ENCODE results near the gene REV3L.

Gene REV3L

GRCh38 chr6:111361648-111362047 is 121.4 kb downstream of the REV3L start:
- no peak overlapping the region for H3K27ac ChIP-seq
- peak; percentile 69 for TF ChIP-seq CTCF (conservative IDR thresholded peaks at IDR 0.05)

GRCh38 chr6:111358454-111358853 is 124.6 kb downstream of the REV3L start:
- no peak for TF ChIP-seq CTCF (conservative IDR thresholded peaks at IDR 0.05)
- no peak overlapping the region for H3K27ac ChIP-seq

GRCh38 chr6:111357705-111358104 is 125.3 kb downstream of the REV3L start:
- TF ChIP-seq CTCF (conservative IDR thresholded peaks at IDR 0.05) = no peak
- H3K27ac ChIP-seq = no peak overlapping the region

GRCh38 chr6:111356551-111356950 is 126.5 kb downstream of the REV3L start:
- TF ChIP-seq CTCF (conservative IDR thresholded peaks at IDR 0.05) = no peak
- H3K27ac ChIP-seq = no peak overlapping the region

GRCh38 chr6:111354758-111355555 is 128.1 kb downstream of the REV3L start:
- H3K27ac ChIP-seq = no peak overlapping the region

GRCh38 chr6:111353912-111354462 is 129.0 kb downstream of the REV3L start:
- H3K27ac ChIP-seq = no peak overlapping the region
- TF ChIP-seq CTCF (conservative IDR thresholded peaks at IDR 0.05) = no peak

More at GRCh38 chr6:111354758-111355555, 128.1 kb downstream of the REV3L start:
- TF ChIP-seq CTCF (conservative IDR thresholded peaks at IDR 0.05) = no peak

- TF ChIP-seq CTCF (conservative IDR thresholded peaks at IDR 0.05) = no peak
Measured at GRCh38 chr6:111347589-111347988, 135.4 kb downstream of the REV3L start.

More at GRCh38 chr6:111347589-111347988, 135.4 kb downstream of the REV3L start:
- H3K27ac ChIP-seq = no peak overlapping the region
